Endothelial cell of umbilical vein (primary cell): ENCODE data around the gene SMURF2. TPM values are rescaled to one million over a fixed set of nuclear protein-coding genes. Genes with fewer than 3 reads are reported as not detected.

Source experiments
- BruUV-seq: library from RNA; stranded (reverse); fragments of 400-500 nt; replicated peaks from 2 replicates; lab custom pipeline; 2021; lab: Mats Ljungman, UMichigan
- CTCF ChIA-PET: fragments of 300-600, 350-600 bp; sonication (Branson Sonifier 250); formaldehyde crosslinking; loops from one replicate; lab custom pipeline; 2021; ENCODE audit warnings: antibody characterized with exemption, inconsistent platforms; lab: Charles Lee
- POLR2A ChIA-PET: fragments of 300-600, 350-600 bp; sonication (Branson Sonifier 250); formaldehyde crosslinking; loops from one replicate; lab custom pipeline; 2021; ENCODE audit warnings: antibody characterized with exemption, inconsistent platforms; lab: Charles Lee
- DNase-seq: peaks from one replicate; pipeline ENCODE4 v3.0.0-alpha.2; 2011; ENCODE audit warnings: low read depth, low spot score
- FAIRE-seq: peaks from 2 replicates; lab custom pipeline; 2011; peaks lifted over from hg19 to GRCh38; lab: Jason Lieb, UNC
- H2AFZ ChIP-seq: 2 replicates; pipeline ENCODE4 v1.6.0; 2012; ENCODE audit warnings: low read depth, low read length, control low read depth, inconsistent platforms
- H3K27ac ChIP-seq: 2 replicates; pipeline ENCODE4 v1.5.1; 2011; ENCODE audit warnings: low read depth, mild to moderate bottlenecking, control low read depth, low read length, moderate library complexity; ENCODE audit not compliant: insufficient read depth
- H3K27me3 ChIP-seq, 2 experiments: 2 replicates each; pipeline versions ENCODE4 v1.6.0 to v1.6.1; 2011; ENCODE audit warnings: low read length in 2 of 2, mixed read lengths in 1 of 2; ENCODE audit not compliant: control insufficient read depth in 2 of 2, insufficient read depth in 2 of 2
- H3K36me3 ChIP-seq, 2 experiments: 2 replicates in 1 of 2; 3 replicates in 1 of 2; pipeline ENCODE4 v1.5.1; 2011; ENCODE audit warnings: low read length in 2 of 2, mild to moderate bottlenecking in 1 of 2, moderate library complexity in 1 of 2; ENCODE audit not compliant: control insufficient read depth in 2 of 2, insufficient read depth in 2 of 2; ENCODE audit errors: extremely low read depth in 1 of 2
- H3K4me1 ChIP-seq: 3 replicates; pipeline ENCODE4 v1.5.1; 2011; ENCODE audit warnings: mild to moderate bottlenecking, low read length; ENCODE audit not compliant: control insufficient read depth, insufficient read depth; ENCODE audit errors: extremely low read depth
- H3K4me2 ChIP-seq: 2 replicates; pipeline ENCODE4 v1.6.1; 2011; ENCODE audit warnings: low read length, control low read depth, mixed read lengths; ENCODE audit not compliant: insufficient read depth
- H3K4me3 ChIP-seq, 3 experiments: fragments of 200-600 bp in 1 of 3; sonication (generic), shearing (Covaris generic) in 1 of 3; replicated peaks in 1 of 3; 2 replicates each; pipeline ENCODE4 v1.5.1; 2011 to 2016; ENCODE audit warnings: control low read depth in 3 of 3, low read length in 3 of 3, mild to moderate bottlenecking in 2 of 3, inconsistent platforms in 1 of 3, low read depth in 1 of 3, moderate library complexity in 1 of 3; ENCODE audit not compliant: insufficient read depth in 1 of 3
- H3K79me2 ChIP-seq: 2 replicates; pipeline ENCODE4 v1.6.0; 2012; ENCODE audit warnings: low read length, inconsistent platforms; ENCODE audit not compliant: control insufficient read depth, insufficient read depth
- H3K9ac ChIP-seq: replicated peaks from 2 replicates; pipeline ENCODE3; 2011; ENCODE audit warnings: low read length, control low read depth; ENCODE audit not compliant: insufficient read depth; ENCODE audit errors: extremely low read depth
- H3K9me1 ChIP-seq: replicated peaks from 3 replicates; pipeline ENCODE4 v1.6.0; 2011; ENCODE audit warnings: mild to moderate bottlenecking, low read length; ENCODE audit not compliant: control insufficient read depth, insufficient read depth; ENCODE audit errors: extremely low read depth
- H3K9me3 ChIP-seq: replicated peaks from 2 replicates; pipeline ENCODE4 v1.5.1; 2012; ENCODE audit warnings: low read length, inconsistent platforms; ENCODE audit not compliant: control insufficient read depth, insufficient read depth
- H4K20me1 ChIP-seq: replicated peaks from 2 replicates; pipeline ENCODE3; 2011; ENCODE audit warnings: mild to moderate bottlenecking, low read length; ENCODE audit not compliant: control insufficient read depth, insufficient read depth; ENCODE audit errors: extremely low read depth
- CTCF ChIP-seq, 2 donors: IDR thresholded peaks; 1 replicate in 1 of 2; 2 replicates in 1 of 2; pipeline ENCODE4 v1.5.1; 2011; ENCODE audit warnings: low read length in 2 of 2, mild to moderate bottlenecking in 2 of 2, moderate library complexity in 2 of 2, control low read depth in 1 of 2, inconsistent platforms in 1 of 2, low read depth in 1 of 2; ENCODE audit not compliant: insufficient read depth in 1 of 2; ENCODE audit errors: extremely low read depth in 1 of 2
- EZH2 ChIP-seq: IDR thresholded peaks from 2 replicates; pipeline ENCODE4 v1.6.1; 2012; ENCODE audit warnings: borderline replicate concordance, low read depth, mild to moderate bottlenecking, moderate library complexity, low read length, inconsistent platforms; ENCODE audit not compliant: severe bottlenecking
- FOS ChIP-seq: IDR thresholded peaks from 2 replicates; pipeline ENCODE4 v1.6.1; 2011; ENCODE audit warnings: mild to moderate bottlenecking, low read length, moderate library complexity, borderline replicate concordance; ENCODE audit not compliant: insufficient read depth
- GATA2 ChIP-seq: IDR thresholded peaks from 2 replicates; pipeline ENCODE4 v1.7.0; 2011; ENCODE audit warnings: low read depth, mild to moderate bottlenecking, moderate library complexity, mixed read lengths, low read length; ENCODE audit not compliant: insufficient read length, insufficient read depth
- JUN ChIP-seq: IDR thresholded peaks from 2 replicates; pipeline ENCODE4 v1.6.1; 2011; ENCODE audit warnings: borderline replicate concordance, low read depth; ENCODE audit not compliant: insufficient read length, insufficient read depth
- MAX ChIP-seq: IDR thresholded peaks from 2 replicates; pipeline ENCODE4 v1.6.1; 2011; ENCODE audit not compliant: insufficient read depth, insufficient read length
- MYC ChIP-seq: IDR thresholded peaks from one replicate; pipeline ENCODE4 v1.6.1; 2011; ENCODE audit warnings: mild to moderate bottlenecking, low read depth, low read length
- POLR2A ChIP-seq: IDR thresholded peaks from 2 replicates; pipeline ENCODE4 v1.6.1; 2012; ENCODE audit warnings: low read depth, mild to moderate bottlenecking, control low read depth, low read length
- POLR2AphosphoS5 ChIP-seq: IDR thresholded peaks from 2 replicates; pipeline ENCODE4 v1.6.1; 2012; ENCODE audit warnings: low read depth, mild to moderate bottlenecking, control low read depth, low read length, moderate library complexity; ENCODE audit not compliant: insufficient read depth
- dilution Hi-C: fragments of 300-500 bp; cut with MboI; formaldehyde crosslinking; loops from one replicate; pipeline ENCODE4 v1.15.0; 2019; ENCODE audit warnings: low sequenced_read_pairs; ENCODE audit not compliant: extremely low pct_ligation_motif_present
- intact Hi-C: fragments of 100-400 bp; cut with micrococcal nuclease; formaldehyde crosslinking; loops from one replicate; pipeline ENCODE4 v1.10.0; 2022
- polyA plus RNA-seq, 4 experiments: library from polyadenylated mRNA; depleted of rRNA in 3 of 4; stranded (reverse) in 3 of 4; unstranded in 1 of 4; fragments of >200 nt; gene quantifications; 2 replicates each; pipeline versions ENCODE4 v1.2.1 to v1.2.3, GENCODE V29; 2011 to 2012; ENCODE audit warnings: missing spikeins in 1 of 4
- total RNA-seq: library from RNA; stranded (reverse); gene quantifications from 2 replicates; pipeline ENCODE4 v1.2.3, GENCODE V29; 2021

Gene SMURF2
- total and polyA plus RNA-seq, 2 donors (not counting 3 experiments of a cell fraction or from before 2014, with no cell fraction given) = 32.9 to 105 TPM

GRCh38 chr17:64544742-64545141 lies 117.4 kb downstream of the SMURF2 start:
- dilution Hi-C loops (no loop called here), intact Hi-C loops (no loop called here)
- Histone ChIP-seq H3K9me1 (no peaks in the 10 kb centered on the region), H4K20me1 (no peaks in the 10 kb centered on the region), H3K27me3 (no peaks in the 10 kb centered on the region), H3K27ac (no peak overlapping the region), H3K4me2 (no peak overlapping the region), H3K4me1 (no peaks in the 10 kb centered on the region), H3K36me3 (peaks cover 28 to 38% of the 10 kb centered on the region in 2 experiments), H3K9ac (no peak overlapping the region), H3K79me2 (peaks cover 12% of the 10 kb centered on the region), H3K4me3 (no peak overlapping the region), H3K9me3 (no peaks in the 10 kb centered on the region), H2AFZ (no peak overlapping the region)
- ChIA-PET CTCF (interaction anchor here (0.7 to 0.8 kb wide), 2 partner anchors 9 to 10 kb away, joined by 3 read pairs; no protein-coding TSS in a partner anchor), POLR2A (no interaction called here)
- TF ChIP-seq JUN (no peak), POLR2AphosphoS5 (no peak), CTCF (IDR thresholded peaks at IDR 0.05; ENCODE audit: extremely low read depth in 1 of 2, insufficient read depth in 1 of 2, low read depth in 1 of 2, low read length in 2 of 2) (no peak), FOS (no peak), MYC (no peak), POLR2A (no peak), GATA2 (no peak), EZH2 (no peak), MAX (no peak)
- BruUV-seq = no TSS peak
- DNase-seq = no peak
- no peak for FAIRE-seq
